Neural progenitor cell (in vitro differentiated cells): ENCODE results near the gene GTPBP6.

Experiments
- EZH2 ChIP-seq: fragments of 200-600 bp; sonication (generic); IDR thresholded peaks from 2 replicates; pipeline ENCODE4 v1.6.1; 2017; ENCODE audit warnings: antibody characterized with exemption, mild to moderate bottlenecking, moderate library complexity
- TF ChIP-seq, protein P1 (sequence below): fragments of 200-600 bp; sonication (generic); IDR thresholded peaks from 2 replicates; pipeline ENCODE4 v1.5.1; 2017; ENCODE audit warnings: antibody characterized with exemption, mild to moderate bottlenecking

DNA sequence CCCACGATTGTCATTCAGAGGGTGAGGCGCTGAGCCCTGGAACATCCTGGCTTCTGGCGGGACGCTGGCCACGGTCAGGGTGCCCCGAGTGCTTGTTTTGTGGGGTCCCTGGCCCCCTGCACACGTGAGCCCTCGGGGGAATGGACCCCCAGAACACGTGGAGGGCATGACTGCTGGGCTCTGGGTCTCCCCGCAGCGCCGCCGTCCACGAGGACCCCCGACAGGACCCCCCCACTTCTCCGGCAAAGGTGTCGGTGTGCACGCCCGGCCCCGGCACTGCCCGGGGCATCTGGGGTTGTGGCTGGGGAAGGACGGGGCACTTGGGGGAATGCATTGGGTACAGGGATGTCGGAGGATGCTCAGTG lies 13.9 kb upstream of the GTPBP6 start:
- TF ChIP-seq, protein P1, sequence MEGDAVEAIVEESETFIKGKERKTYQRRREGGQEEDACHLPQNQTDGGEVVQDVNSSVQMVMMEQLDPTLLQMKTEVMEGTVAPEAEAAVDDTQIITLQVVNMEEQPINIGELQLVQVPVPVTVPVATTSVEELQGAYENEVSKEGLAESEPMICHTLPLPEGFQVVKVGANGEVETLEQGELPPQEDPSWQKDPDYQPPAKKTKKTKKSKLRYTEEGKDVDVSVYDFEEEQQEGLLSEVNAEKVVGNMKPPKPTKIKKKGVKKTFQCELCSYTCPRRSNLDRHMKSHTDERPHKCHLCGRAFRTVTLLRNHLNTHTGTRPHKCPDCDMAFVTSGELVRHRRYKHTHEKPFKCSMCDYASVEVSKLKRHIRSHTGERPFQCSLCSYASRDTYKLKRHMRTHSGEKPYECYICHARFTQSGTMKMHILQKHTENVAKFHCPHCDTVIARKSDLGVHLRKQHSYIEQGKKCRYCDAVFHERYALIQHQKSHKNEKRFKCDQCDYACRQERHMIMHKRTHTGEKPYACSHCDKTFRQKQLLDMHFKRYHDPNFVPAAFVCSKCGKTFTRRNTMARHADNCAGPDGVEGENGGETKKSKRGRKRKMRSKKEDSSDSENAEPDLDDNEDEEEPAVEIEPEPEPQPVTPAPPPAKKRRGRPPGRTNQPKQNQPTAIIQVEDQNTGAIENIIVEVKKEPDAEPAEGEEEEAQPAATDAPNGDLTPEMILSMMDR = no peak
- no peak for TF ChIP-seq EZH2
